Stimulated activated CD8-positive, alpha-beta memory T cell treated with anti-CD3 and anti-CD28 coated beads, Interleukin-4, amount 100 ng/mL, for 48 hours (primary cell): ENCODE data around the gene UAP1.
"Not testable (repeated sequence)": the region's sequence is repeated elsewhere in the genome, so short reads cannot be mapped to it uniquely, and the experiment has no call there.

ENCODE experiments used
- DNase-seq: peaks from one replicate; pipeline ENCODE4 v3.0.0-alpha.2; 2020

UAP1 gene

DNA sequence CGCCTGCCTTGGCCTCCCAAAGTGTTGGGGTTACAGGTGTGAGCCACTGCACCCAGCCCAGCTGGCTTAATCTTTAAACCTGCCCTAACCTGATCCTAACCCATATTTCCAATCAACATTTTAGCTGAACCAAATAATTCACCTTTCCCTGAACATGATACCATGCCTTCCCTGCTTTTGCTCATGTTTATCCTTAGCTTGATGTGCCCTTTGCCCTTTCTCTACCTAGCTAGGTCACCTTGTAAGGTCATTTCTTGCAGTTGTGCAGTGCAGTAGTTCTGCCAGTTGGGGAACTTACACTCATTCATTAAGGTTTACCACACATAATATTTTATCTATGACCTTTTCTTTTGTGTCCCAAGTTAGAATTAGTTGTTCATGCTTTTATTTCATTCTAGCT lies 5.3 kb downstream of the UAP1 start:
- DNase-seq = no peak

DNA sequence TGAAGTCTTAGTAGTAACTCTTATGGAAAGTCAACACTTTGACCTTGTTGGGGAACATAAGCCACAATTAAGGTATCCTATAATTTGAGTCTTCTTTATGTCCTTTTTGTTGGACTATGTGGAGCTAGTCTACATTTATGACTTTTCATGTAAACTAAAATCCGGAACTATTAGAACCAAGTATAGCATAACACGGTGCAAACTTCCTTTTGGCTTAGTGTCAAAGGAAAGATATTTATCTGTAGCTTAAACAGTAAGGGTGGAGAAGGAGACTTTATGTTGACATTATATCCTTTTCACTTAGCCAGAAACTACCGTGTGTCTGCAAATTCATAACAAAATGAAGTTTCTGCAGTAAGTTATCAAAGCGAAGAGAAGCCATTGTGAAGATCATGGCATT lies 7.3 kb downstream of the UAP1 start:
- DNase-seq = no peak

DNA sequence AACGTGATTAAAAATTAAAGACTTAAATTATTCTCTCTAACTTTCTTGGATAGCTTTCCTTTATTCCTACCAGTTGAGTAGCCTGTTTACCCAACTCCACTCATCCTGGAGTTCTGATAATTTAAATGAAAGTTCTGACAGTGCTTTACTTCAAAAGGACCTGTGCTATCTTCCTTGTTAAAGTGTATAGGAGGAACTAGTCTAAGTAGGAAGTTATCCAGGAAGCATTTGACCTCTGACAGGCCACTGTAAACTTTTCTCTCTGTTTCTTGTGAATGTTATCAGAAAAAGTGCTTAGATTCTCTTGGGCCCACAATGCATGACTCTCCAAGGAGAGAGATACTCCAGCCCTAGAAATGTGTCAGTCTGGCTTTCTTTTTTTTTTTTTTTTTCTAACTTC lies 9.2 kb downstream of the UAP1 start:
- no peak for DNase-seq

DNA sequence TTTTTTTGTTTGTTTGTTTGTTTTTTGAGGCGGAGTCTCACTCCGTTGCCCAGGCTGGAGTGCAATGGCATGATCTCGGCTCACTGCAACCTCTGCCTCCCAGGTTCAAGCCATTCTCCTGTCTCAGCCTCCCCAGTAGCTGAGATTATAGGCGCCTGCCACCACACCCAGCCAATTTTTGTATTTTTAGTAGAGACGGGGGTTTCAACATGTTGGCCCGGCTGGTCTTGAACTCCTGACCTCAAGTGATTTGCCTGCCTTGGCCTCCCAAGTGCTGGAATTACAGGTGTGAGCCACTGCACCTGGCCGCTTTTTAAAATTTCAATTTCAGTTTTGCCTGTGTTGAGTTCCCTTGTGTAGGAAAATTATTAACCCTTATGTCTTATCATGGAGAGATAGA lies 9.6 kb downstream of the UAP1 start:
- DNase-seq = not testable (repeated sequence)

DNA sequence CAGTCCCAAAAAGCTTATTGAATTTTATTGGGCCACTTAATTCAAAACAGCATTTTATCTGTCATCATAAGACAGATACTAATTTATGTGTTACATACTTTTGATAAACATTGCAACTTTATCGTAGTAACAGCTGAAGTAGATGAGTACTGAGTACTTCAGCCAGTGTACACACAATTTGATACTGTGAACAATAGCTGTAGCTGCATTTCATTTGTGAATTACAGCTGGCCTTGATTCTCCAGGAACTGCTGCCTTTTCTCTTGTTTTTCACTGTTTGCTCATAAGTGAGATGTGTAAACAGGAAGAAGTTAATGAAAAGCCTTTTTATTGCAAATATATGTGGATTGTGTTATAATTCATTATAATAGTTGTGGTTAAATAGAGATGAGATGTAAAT lies 10.2 kb downstream of the UAP1 start:
- DNase-seq = no peak

DNA sequence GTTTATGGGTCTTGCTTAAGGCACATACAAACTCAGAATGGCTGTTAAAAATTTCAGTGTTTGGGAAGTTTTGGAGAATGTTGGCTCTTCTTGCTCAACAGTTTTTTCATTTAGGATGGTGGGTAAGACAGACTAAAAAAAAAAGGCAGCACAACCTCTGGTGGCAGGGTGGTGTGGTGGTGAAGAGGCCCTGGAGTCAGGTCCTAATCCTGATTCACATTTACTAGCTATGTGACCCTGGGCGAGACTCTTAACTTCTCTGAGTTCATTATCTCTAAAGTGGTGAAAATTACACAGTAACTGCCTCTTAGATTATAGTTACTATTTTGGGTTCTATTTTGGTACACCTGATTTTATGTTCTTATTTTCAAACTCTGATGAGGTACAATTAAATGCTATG lies 11.6 kb downstream of the UAP1 start:
- DNase-seq = no peak

DNA sequence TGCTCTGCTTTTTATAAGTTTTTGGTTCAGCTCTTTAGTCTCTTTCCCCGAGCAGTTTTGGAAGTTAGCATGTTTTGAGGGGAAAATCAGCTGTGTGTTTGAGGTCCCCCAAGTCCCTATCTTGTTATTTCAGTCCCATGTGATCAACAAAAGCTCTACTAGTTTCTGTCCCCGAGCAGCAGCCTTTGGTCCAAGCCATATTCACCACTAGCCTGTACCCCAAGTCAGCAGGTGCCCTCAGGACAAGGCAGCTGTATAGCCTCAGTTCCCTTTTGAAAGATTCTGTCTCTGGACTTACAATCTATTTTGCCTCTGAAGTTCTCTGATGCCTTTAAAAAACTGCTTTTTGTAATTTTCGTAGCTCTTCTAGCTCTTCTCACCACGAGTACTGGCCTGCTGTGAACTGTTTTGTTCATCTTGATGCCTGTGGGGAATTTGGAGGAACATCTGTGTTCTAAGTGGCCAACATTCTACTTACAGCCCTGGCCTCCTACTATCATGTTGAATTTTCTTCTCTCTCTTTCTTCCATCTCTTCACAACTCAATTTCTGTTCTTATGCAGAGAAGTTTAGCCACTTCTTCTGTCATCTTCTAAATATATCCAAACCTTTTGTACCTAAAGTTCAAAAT lies 16.7 kb downstream of the UAP1 start:
- DNase-seq = no peak

DNA sequence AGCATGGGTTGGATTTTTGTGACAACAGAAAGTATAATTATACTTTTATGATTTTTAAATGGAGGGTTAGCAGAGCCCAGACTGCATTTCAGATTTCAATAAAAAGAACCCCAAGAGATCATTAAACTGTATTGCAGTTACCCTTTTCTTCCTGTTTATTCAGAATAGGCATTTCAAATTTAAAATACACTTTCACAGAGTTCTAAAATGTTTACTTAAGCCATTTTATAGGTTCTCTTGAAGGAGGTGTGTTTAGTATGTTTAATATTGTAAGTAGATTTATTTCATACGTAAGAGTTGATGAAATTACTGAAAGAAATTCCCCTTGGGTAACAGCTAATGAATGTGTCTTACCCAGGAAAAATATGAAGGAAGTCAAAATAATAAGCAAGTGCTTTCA lies 17.4 kb downstream of the UAP1 start:
- no peak for DNase-seq

DNA sequence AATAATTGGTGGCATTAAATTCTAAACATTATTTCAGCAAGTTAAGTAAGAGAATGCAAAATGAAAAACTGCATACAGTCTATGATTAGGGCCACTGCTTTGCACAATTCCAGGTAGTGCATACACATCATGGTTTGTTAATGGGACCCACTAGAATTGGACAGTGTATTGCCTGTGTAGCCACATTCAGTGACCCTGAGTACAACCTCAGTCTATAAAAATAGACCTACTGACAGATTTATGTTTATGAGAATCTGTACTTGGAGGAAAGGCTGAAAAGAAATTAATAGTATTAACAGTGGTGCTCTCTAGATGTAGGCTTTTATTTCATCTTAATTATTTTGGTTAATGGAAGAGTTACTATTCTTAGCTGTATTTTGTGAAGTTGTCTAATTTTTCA lies 18.8 kb downstream of the UAP1 start:
- no peak for DNase-seq

DNA sequence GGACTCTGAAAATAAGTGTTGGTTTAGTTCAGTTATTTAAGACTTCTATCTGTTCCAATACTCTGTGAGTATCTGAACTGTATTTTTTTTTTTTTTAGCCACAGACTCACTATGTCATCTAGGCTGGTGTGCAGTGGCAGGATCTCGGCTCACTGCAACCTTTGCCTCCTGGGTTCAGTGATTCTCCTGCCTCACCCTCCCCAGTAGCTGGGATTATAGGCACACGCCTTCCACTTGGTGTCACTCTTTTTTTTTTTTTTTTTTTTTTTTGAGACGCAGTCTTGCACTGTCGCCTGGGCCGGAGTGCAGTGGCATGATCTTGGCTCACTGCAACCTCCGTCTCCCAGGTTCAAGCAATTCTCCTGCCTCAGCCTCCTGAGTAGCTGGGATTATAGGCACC lies 21.4 kb downstream of the UAP1 start:
- DNase-seq = not testable (repeated sequence)

DNA sequence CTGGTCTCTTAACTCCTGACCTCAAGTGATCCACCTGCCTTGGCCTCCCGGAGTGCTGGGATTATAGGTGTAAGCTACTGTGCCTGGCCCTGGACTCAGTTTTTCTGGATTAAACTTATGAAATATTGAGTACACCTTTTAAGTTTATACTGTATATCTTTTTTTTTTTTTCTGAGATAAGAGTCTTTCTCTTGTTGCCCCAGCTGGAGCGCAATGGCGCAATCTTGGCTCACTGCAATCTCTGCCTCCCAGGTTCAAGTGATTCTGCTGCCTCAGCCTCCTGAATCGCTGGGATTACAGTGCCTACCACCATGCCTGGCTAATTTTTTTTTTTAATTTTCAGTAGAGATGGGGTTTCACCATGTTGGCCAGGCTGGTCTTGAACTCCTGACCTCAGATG lies 23.6 kb downstream of the UAP1 start:
- DNase-seq = not testable (repeated sequence)

DNA sequence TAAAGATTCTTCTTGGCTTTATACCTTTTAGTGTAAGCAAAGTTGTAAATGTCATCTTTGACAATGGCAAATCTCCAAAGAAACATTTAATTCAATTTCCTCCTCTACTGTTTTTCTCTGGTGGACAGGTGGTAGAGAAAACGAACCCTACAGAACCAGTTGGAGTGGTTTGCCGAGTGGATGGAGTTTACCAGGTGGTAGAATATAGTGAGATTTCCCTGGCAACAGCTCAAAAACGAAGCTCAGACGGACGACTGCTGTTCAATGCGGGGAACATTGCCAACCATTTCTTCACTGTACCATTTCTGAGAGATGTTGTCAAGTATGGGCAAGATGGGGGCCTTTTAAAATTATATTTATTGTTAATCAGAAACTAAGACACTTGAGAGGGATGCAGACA lies 25.8 kb downstream of the UAP1 start:
- no peak for DNase-seq

DNA sequence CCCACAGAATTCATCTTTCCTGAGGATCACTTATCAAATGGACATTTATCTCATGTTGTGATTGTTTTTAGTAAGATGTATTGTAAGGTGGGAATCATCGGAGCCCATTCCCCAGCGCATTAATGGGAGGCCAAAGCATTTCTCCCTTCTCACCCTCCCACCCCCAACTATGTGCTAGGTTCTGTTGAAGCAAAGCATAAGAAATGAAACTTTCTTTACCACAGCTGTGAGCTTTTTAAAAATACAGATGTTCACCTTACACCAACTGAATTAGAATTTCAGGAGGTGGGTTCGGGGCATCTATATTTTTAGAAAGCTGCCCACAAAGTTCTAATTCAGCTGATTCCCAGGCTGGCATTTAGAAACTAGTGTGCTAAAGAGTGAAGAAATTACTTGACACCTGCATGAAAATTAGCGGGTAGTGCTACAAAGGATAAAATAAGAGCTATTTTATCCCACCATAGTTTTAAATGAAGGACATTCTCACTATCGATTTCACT lies 26.3 kb downstream of the UAP1 start:
- no peak for DNase-seq

DNA sequence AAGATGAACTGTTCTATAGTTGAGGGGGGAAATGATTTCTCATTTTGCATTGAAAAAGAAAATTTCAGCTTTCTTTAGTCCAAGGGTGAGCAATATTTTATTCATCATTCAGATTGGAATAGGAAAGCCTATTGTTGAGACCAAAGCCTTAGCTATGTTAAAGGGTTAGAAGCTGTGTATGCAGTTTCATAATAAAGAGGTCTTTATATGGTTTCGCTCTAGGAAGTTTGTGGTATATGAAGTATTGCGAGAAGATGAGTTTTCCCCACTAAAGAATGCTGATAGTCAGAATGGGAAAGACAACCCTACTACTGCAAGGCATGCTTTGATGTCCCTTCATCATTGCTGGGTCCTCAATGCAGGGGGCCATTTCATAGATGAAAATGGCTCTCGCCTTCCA lies 28.6 kb downstream of the UAP1 start:
- no peak for DNase-seq

DNA sequence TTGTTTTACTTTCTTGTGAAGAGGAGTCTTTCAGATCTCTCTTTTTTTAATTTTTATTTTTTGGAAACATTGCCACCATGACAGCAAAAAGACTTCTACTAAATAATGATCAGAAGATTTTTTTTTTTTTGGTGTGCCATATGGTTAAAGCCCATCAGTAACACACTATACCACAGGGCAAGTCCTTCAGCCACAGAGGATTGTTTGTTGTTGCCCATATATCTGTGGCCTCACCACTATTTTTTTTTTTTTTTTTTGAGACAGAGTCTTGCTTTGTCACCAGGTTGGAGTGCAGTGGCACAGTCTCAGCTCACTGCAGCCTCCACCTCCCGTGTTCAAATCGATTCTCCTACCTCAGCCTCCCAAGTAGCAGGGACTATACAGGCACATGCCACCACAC lies 29.2 kb downstream of the UAP1 start:
- no peak for DNase-seq

DNA sequence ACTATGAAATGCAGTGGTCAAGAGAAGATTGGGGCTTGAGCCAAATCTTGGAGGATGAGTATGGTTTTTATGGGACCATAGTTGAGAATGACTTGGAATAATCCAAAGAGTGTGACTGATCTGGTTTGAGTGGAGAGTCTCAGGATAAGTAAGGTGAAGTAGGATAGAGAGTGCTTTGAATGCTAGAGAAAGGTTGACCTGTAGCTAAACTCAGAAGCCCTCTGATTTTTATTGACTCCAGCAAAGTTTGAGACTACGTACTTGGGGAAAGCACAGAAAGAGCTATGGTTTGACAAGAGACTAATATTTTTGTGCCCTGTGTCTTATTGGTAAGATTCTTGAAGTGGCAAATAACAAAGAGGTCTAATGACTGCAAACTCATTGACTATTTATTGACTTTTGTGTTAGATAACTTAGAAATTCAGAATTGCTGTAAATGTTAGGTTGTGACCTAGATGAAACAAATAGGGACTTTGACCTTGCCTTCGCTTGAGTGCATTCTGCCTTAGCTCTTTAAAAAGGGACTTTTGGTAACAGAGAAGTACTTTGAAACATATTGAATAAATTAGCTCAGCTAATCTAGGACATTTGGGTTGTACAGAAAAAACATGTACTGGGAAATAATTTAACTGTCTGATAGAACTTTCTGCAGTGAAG lies 35.1 kb downstream of the UAP1 start:
- DNase-seq = no peak

DNA sequence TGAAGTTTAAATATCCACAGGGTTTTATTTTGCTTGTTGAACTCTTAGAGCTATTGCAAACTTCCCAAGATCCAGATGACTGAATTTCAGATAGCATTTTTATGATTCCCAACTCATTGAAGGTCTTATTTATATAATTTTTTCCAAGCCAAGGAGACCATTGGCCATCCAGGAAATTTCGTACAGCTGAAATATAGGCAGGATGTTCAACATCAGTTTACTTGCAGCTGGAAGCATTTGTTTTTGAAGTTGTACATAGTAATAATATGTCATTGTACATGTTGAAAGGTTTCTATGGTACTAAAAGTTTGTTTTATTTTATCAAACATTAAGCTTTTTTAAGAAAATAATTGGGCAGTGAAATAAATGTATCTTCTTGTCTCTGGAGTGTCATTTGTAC lies 37.9 kb downstream of the UAP1 start:
- DNase-seq = no peak

DNA sequence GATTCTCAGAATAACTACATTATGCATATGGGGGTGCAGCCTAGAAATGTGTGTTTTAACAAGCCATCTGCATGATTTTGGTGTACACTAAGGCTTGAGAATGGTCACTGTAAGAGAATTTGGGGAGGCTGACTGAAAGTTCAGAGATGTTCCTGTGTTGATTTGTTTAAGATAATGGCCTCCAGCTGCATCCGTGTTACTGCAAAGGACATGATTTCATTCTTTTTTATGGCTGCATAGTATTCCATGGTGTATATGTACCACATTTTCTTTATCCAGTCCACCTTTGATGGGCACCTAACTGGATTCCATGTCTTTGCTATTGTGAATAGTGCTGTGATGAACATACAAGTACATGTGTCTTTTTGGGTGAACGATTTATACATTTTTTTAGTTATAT lies 41.6 kb downstream of the UAP1 start:
- DNase-seq = not testable (repeated sequence)

DNA sequence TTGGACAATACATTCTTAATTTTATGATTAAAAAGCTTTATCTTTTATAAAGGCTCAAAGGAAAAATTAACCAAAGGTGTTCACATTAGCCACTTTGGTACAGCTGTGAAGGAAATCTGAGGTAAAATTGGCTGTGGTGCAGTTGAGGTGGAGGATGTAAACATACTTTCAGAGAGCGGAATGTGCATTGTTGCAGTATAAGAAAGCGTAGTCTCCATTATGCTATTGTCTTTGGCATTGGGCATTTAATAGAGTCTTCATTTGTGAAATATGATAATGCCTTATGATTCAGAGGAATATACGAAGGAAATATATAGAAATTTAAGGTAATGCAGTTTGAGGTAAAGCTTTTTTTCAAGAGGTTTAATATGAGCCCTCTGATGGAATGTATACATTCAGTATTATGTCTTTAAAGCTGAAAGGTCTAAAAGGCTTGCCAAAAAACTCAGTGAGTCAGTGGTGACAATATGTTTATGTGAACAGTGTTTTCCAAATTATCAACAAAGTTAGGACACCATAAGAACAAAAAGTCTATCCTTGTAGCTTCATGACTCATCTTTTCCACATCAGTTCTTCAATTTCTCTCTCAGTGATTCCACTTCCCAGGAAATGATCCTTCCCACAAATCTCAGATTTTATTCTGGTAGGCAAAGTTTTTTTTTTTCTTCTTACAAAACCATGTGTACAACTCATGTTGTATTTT lies 43.9 kb downstream of the UAP1 start:
- DNase-seq = no peak

DNA sequence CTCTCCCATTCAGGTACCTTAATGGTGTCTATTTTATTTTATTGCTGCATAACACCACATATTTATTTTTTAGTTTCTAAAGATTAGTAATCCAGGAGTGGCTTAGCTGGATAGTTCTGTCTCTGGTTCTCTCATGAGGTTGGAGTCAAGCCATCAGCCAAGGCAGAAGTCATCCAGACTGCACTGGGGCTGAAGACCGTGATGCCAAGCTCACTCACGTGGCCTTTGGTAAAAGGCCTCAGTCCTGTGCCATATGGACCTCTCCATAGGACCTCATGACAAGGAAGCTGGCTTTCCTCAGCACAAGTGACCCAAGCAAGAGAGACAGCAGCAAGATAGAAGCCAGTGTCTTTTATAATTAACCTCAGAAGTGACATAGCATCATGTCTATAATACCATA lies 47.8 kb downstream of the UAP1 start:
- DNase-seq = no peak

DNA sequence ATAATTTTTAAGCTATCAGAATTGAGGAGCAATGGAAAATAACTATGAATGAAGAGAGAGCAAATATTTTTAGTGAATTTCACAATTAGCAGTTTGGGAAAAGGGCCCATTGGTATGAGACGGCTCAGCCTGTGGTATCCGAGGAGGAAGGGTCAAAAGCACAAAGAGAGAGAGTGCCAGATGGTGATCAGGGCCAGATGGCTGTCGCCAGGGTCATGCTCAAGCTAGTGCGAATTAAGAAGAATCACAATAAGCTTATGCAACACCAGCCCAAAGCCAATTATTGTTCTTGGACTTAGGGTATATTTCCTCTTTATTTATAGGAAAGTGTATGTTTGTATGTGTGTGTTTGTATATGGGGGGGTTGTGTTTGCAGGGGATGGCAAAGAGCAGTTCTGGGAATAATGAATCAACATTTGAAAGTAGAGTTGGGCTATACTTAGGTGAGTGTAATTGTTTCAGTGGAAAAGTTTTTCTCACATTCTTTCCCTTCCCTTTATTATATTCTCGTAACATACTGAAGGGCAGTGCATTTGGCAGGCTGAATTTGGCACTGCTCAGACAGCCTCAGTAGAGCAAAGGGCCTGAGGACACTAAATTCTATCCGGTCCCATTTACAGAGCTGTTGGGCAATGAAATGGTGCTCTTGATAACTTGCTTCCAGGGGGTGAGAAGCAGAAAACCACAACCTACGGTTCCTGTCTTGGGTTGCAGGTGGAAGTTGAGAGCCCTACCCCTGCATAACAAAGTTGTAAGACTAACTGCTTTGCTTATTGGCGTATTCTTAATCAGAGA lies 51.3 kb downstream of the UAP1 start:
- no peak for DNase-seq

DNA sequence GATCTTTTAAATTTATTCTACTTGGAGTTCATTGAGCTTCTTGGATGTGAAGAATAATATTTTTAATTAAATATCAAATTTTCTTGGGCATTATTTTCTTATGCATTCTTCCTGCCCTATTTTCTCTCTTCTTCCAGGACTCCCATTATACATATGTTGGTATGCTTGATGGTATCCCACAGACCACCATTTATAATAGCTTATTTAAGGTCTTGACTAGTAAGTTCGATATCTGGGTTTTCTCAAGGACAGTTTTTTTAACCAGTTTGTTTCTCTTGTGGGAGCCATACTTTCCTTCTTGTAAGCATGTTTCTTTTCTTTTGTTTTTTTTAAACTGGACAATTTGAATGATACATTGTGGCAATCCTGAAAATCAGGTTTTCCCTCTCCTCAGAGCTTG lies 55.3 kb downstream of the UAP1 start:
- DNase-seq = no peak

DNA sequence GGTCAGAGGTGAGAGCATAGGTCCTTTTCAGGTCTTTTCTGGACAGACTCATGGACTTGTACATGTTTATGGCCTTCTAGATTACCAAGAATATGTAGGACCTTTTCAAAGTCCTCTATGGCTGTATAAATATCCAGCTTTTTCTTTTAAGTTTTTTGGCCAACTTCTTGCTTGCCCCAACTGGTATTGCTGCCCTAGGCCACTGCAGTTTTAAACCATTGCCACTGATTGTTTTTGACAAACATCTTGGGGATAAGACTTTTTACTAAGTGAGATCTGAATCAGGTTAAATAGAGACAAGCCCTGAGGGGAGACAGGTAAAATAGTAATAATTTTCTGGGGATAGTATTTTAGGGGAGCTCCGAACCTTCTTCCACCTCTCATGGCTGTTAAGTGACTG lies 56.0 kb downstream of the UAP1 start:
- DNase-seq = no peak

DNA sequence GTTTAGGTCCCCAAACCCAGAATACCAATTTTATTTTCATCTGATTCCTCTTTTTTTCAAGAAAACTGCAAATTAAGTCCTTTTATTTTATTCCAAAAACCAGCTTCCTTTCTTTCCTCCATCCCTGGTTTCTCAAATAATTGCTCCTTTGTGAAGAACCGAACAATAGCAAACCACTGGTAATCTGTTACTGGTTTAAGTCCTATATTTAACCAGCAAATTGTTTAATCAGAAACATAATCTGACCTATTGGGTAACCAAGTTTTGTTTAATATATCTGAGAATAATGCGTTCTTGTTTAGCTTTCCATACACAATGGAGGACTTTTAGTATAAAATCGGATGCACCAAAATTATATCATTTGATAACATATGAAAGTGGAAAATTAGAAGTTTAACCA lies 57.6 kb downstream of the UAP1 start:
- no peak for DNase-seq
